ENCODE results near the gene DENND6A.
"Not testable (repeated sequence)": the region's sequence is repeated elsewhere in the genome, so short reads cannot be mapped to it uniquely, and the experiment has no call there.

The DENND6A gene, protein sequence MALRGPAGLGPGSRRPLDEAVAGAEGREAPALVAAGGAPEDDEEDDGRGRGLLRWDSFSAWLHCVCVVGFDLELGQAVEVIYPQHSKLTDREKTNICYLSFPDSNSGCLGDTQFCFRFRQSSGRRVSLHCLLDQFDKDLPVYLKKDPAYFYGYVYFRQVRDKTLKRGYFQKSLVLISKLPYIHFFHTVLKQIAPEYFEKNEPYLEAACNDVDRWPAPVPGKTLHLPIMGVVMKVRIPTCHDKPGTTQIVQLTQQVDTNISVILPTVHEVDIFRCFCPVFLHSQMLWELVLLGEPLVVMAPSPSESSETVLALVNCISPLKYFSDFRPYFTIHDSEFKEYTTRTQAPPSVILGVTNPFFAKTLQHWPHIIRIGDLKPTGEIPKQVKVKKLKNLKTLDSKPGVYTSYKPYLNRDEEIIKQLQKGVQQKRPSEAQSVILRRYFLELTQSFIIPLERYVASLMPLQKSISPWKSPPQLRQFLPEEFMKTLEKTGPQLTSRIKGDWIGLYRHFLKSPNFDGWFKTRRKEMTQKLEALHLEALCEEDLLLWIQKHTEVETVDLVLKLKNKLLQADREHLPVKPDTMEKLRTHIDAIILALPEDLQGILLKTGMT

DNA sequence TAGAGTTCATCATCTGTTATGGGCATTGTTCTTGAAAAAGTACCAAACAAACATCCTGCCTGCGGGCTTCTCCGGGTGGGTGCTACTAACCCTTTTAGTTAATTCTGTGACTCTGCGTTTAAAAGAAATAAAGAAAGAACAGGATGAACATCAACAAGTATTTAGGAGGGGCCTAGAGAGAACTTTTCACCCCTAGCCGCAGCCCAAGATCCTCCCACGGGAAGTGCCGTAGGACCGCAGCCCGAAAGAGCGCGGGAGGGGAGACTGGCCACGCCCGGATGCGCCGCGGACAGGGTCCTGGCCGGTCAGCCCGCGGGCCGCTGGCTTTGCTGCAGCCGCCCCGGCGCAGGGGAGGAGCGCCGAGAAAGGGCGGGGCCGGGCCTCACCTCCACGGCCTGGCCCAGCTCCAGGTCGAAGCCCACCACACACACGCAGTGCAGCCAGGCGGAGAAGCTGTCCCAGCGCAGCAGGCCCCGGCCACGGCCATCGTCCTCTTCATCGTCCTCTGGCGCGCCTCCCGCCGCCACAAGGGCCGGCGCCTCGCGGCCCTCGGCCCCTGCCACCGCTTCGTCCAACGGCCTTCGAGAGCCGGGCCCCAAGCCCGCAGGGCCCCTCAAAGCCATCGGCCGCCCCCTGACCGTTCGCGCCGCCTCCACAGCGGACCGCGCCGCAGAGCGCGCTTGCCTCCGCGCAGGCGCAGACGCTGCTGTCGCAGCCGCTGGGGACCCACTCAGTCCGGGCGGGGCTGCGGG, at the start of gene DENND6A:
Gene DENND6A, minus strand, starts transcription at position 682 of the 752 bp plus-strand sequence. Its CDS starts 59 bp downstream, at position 623.
- peak; percentile 89 to 91 for ATAC-seq

DNA sequence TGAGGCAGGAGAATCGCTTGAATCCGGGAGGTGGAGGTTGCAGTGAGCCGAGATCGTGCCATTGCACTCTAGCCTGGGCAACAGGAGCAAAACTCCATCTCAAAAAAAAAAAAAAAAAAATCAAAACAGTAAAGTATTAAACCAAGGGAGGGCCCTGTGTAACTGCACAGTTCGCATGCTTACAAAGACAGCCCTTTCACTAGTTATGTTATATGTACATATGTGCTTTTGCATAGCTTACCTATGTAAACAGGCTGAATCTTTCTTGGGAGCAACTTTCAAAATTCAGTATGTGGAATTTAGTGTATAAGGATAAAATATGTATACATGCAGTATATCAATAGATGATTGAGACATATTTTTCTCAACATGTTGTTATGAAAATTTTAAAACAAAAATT, 47.1 kb upstream of the DENND6A start:
- no peak for ATAC-seq

GRCh38 chr3:57738391-57738790, 45.5 kb upstream of the DENND6A start:
- no peak for ATAC-seq

- ATAC-seq, result no peak
Observed at GRCh38 chr3:57737840-57738239, 45.0 kb upstream of the DENND6A start.

GRCh38 chr3:57735405-57735804, 42.5 kb upstream of the DENND6A start:
- ATAC-seq, result no peak

GRCh38 chr3:57733790-57734189, 40.9 kb upstream of the DENND6A start:
- no peak for ATAC-seq

DNA sequence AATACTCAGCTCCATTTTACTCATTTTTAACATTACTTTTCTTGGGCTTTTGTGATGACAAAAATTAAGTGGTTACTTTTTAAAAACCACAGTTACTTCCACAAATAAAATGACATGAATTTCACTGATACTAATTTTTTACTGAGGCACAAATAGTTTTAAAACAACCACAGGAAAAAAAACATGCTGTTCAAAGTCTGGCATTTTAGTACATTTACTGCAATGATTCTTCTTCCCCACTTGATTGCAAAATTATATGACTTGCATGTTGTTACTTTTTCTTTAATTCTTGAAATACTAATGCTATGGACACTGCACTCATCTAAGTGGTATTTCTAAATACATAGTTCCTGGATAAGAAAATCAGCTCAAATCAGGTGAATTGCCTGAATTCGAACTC, 38.4 kb upstream of the DENND6A start:
- no peak for ATAC-seq

GRCh38 chr3:57730682-57731081, 37.8 kb upstream of the DENND6A start:
- ATAC-seq, result no peak

- no peak for ATAC-seq
Observed at GRCh38 chr3:57729334-57730045, 36.6 kb upstream of the DENND6A start.

DNA sequence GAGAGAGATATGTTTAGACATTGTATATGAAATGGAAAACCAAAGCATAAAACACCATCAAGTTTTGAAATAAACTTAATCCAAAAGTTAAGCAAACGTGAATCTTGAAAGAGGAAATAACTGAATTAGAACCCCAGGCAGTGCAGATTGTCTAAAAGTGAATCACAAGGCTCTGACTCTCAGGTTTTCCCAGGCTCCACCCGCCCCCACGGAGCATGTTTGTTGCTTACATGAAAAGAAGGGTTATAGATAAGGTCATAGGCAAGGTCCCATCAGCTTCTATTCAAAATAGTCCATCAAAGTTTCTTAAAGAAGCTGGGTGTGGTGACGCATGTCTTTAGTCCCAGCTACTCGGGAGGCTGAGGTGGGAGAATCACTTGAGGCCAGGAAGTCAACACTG, 34.2 kb upstream of the DENND6A start:
- ATAC-seq, result no peak

GRCh38 chr3:57726397-57726796, 33.5 kb upstream of the DENND6A start:
- no peak for ATAC-seq

GRCh38 chr3:57718118-57718517, 25.2 kb upstream of the DENND6A start:
- no peak for ATAC-seq

- no peak for ATAC-seq
Observed at GRCh38 chr3:57717205-57717868, 24.5 kb upstream of the DENND6A start.

DNA sequence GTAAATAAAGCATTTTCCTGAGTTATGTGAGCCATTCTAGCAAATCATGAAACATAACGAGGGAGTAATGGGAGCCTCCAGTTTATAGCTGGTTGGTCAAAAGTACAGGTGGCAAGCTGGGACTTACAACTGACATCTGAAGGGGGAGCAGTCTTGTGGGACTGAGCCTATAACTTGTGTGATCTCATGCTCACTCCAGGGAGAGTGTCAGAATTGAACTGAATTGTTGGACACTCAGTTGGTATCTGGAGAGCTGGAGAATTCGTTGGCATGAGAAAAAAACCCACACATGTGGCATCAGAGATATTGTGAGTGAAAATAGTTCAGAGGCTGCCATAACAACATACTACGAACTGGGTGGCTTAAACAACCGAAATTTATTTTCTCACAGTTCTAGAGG, 22.8 kb upstream of the DENND6A start:
- ATAC-seq, result no peak

DNA sequence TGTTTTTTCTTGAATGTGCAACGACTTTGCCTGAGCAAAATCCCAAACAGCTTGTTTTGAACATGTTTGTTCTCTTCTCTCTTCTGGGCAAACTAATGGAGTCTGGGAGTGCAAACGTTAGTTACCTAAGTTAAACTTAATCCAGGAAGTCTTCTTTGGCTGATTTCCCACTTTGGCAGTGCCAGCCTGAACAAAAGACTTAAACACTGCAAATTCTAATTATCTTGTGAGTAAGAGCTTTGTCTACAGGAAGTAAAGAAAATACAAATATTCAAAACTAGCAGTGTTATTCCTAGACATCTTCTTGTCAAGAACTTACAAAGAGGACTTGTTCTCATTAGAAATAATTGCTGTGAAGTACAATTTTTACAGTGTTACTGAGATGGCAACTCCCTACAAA, 16.7 kb upstream of the DENND6A start:
- ATAC-seq, result no peak

DNA sequence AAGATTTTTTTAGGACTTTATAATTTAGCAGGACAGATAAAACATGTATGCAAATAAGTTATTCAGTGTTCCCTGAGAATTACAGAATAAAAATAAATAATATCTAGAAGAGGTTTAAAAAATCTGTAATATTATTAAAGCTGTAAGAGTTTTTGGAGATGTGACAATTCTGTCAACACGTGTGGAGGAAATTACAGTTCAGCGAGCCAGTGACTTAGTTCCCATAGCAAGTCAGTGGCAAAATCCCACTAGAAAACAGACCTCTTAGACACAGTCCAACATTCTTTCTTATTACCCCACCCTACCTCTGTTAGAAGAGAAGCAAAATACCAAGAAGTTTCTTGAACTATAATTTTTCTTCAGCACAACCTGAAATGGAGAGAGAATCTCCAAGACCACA, 16.2 kb upstream of the DENND6A start:
- ATAC-seq, result no peak

- ATAC-seq, result peak; percentile 55 to 78
Observed at GRCh38 chr3:57706462-57706861, 13.6 kb upstream of the DENND6A start.

DNA sequence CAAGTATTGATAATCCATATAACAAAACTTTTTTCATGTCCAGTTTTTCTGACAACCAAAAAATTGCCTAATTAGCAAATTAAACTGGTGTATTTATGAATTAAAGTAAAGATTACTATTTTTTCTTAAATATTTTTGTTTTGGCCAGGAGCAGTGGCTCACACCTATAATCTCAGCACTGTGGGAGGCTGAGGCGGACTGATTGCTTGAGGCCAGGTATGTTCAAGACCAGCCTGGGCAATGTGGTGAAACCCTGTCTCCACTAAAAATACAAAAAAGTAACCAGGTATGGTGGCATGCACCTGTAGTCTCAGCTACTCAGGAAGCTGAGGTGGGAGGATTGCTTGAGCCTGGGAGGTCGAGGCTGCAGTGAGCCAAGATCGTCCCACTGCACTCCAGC, 12.5 kb upstream of the DENND6A start:
- ATAC-seq, result not testable (repeated sequence)

DNA sequence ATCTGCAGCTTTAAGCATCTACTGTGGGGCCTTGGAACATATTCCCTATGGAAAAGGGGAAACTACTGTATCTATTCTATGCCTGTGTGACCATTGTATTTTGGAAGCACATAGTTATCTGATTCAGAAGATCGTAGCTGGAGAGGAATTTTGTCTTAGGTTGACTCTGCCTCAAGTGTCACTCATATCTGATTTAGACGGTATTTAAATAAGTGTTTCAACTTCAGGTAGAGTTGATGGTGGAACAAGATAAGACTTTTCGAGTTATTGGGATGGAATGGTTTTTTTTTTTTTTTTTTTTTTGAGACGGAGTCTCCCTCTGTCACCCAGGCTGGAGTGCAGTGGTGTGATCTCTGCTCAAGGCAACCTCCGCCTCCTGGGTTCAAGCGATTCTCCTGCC, 8.9 kb upstream of the DENND6A start:
- no peak for ATAC-seq

DNA sequence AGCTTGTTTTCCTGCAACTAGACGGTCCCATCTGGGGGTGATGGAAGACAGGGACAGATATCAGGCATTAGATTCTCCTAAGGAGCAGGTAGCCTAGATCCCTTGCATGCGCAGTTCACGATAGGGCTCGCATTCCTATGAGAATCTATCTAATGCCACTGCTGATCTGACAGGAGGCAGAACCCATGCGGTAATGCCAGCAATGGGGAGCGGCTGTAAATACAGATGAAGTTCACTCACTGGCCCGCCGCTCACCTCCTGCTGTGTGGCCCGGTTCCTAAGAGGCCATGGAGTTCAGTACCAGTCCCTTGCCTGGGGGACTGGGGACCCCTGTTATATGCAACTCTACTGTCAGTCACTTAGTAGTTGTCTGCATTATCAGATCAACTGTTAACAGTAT, 7.9 kb upstream of the DENND6A start:
- no peak for ATAC-seq

GRCh38 chr3:57699591-57699990, 6.7 kb upstream of the DENND6A start:
- no peak for ATAC-seq

- no peak for ATAC-seq
Observed at GRCh38 chr3:57696801-57697321, 4.0 kb upstream of the DENND6A start.

Data from activated CD4-positive, CD25-positive, alpha-beta regulatory T cell treated with anti-CD3 and anti-CD28 coated beads, Interleukin-2, amount 50 U/mL, for 24 hours (primary cell).